Measurements from ENCODE around the gene TMEM198.

The TMEM198 gene

DNA sequence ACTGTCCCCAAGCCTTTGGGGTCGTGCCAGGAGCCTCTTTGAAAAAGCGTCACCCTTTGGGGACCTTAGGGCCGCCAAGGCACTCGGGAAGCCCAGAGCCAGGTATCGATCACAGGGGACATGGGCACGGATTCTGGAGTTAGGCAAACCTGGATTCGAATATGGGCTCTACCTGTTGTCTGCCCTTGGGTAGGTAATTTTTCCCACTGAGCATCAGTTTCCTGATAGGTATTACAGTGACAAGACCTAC is 9.3 kb downstream of the TMEM198 start:
- peak overlapping the region; percentile 55 for H3K4me3 ChIP-seq (ENCODE audit: low read length)
- TF ChIP-seq, protein P1, sequence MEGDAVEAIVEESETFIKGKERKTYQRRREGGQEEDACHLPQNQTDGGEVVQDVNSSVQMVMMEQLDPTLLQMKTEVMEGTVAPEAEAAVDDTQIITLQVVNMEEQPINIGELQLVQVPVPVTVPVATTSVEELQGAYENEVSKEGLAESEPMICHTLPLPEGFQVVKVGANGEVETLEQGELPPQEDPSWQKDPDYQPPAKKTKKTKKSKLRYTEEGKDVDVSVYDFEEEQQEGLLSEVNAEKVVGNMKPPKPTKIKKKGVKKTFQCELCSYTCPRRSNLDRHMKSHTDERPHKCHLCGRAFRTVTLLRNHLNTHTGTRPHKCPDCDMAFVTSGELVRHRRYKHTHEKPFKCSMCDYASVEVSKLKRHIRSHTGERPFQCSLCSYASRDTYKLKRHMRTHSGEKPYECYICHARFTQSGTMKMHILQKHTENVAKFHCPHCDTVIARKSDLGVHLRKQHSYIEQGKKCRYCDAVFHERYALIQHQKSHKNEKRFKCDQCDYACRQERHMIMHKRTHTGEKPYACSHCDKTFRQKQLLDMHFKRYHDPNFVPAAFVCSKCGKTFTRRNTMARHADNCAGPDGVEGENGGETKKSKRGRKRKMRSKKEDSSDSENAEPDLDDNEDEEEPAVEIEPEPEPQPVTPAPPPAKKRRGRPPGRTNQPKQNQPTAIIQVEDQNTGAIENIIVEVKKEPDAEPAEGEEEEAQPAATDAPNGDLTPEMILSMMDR (IDR thresholded peaks at IDR 0.05; ENCODE audit: insufficient read depth, low read depth, low read length, missing control alignments) = no peak
- no peak for DNase-seq (ENCODE audit: low read depth)

DNA sequence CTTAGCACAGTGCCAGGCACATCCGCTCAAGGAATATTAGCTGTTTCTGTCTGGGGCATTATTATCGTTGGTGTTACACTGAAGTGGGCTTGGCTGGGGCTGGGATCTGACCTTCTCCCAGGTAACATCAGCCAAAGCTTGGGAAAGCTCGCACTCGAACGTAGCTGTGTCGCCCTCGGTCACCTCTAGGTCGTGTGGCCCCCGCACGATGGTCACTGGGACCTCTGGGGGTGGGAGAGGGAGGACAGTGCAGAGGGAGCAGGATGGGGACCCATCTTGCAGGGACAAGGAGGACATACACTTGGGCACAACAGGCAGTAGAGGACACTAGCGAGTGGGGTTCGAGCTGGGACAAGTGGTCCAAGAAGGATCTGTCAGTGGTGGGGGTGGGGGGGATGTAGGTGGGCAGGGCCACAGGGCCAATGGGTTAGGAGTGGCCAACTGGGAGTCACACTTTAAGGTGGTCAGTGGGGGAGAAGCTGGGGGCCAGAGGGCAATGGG is 9.7 kb downstream of the TMEM198 start:
- no peak for DNase-seq (ENCODE audit: low read depth)
- TF ChIP-seq, protein P1 (IDR thresholded peaks at IDR 0.05; ENCODE audit: insufficient read depth, low read depth, low read length, missing control alignments) = no peak
- no peak overlapping the region for H3K4me3 ChIP-seq (ENCODE audit: low read length)

DNA sequence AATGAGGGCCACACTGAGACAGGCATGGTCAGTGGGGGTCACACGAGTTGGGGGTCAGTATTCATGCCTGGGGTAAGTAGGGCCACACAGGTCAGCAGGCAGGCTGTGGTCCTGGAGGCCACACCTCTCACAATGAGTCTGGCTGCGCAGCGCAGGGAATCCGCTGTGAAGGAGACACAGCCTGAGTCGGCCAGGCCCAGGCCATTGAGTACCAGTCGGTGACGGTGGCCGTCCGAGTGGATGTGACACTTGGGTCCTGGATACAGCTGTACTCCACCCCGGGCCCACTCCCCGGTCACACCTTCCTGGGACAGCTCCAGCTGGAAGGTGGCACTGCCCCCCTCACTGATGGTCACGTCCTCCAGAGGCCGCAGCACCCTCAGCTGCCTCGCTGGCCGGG is 10.5 kb downstream of the TMEM198 start:
- DNase-seq (ENCODE audit: low read depth) = no peak
- H3K4me3 ChIP-seq (ENCODE audit: low read length) = no peak overlapping the region
- TF ChIP-seq, protein P1 (IDR thresholded peaks at IDR 0.05; ENCODE audit: insufficient read depth, low read depth, low read length, missing control alignments) = no peak

DNA sequence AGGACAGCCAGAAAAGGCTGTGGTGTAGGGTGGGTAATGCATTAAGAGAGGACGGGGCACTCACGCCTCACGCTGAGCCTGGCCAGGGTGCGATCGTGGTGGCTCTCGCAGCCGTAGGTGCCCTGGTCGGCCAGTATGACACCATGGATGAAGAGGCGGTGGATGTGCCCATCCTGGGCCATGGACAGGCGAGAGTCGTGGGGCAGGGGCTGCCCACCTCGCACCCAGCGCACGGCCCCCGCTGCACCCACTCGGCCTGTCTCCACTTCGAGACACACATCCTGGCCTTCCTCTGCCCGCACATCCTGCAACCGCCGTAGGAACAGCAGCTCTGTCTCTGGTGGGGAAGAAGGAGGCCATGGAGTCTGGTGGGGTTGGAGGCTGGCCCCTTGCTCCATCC is 12.1 kb downstream of the TMEM198 start:
- no peak for DNase-seq (ENCODE audit: low read depth)

DNA sequence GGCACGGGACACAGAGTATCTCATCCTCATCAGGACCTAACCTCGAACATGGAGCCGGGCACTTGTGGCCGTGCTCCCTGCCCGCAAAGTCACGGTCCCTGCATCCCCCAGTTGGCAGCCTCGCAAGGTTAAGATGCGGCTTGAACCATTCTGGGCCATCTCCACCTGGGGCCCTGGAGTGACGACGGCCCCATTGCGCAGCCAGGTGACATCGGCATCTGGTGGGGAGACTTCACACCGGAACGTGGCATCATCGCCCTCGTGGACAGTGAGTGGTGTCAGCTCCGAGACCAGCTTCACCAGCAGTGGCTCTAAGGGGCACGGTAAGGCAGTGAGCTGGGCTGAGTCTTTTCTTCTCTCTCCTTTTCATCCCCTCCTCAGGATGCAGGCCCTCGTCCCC is 12.6 kb downstream of the TMEM198 start:
- no peak overlapping the region for H3K4me3 ChIP-seq (ENCODE audit: low read length)
- no peak for DNase-seq (ENCODE audit: low read depth)
- TF ChIP-seq, protein P1 (IDR thresholded peaks at IDR 0.05; ENCODE audit: insufficient read depth, low read depth, low read length, missing control alignments) = no peak

More for the DNA sequence above, 12.1 kb downstream of the TMEM198 start:
- no peak overlapping the region for H3K4me3 ChIP-seq (ENCODE audit: low read length)
- TF ChIP-seq, protein P1 (IDR thresholded peaks at IDR 0.05; ENCODE audit: insufficient read depth, low read depth, low read length, missing control alignments) = no peak

DNA sequence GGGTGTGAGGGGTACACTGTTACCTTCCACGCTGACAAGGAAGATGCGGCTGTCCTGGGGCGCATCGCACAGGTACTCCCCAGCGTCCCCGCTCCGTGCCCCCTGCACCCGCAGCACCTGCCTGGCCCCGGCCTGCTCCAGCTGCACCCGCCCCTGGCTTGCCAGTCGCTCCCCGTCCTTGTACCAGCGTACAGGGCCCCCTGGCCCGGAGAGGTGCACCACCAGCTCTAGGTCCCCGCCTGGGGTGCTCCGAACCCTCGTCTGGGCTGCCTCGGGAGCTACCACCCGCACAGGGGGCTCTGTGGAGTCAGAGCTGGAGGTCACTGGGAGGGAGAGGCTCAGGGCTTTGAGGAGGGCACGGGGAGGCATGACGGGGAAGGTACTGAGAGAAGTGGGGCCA is 13.5 kb downstream of the TMEM198 start:
- H3K4me3 ChIP-seq (ENCODE audit: low read length) = no peak overlapping the region
- no peak for DNase-seq (ENCODE audit: low read depth)
- TF ChIP-seq, protein P1 (IDR thresholded peaks at IDR 0.05; ENCODE audit: insufficient read depth, low read depth, low read length, missing control alignments) = no peak

Data from epithelial cell of esophagus (primary cell).